ENCODE results near the gene KRT32. TPM values are rescaled to one million over a fixed set of nuclear protein-coding genes. Genes with fewer than 3 reads are reported as not detected.

KRT32 gene
- total RNA-seq, 1 experiment from 2014 or later = 1.5 TPM

GRCh38 chr17:41440531-41441033 is 26.6 kb downstream of the KRT32 start, which contains the start of gene KRT38:
KRT38 (minus strand) TSS chr17:41440983; CDS start chr17:41440921, 62 bp downstream.
- Histone ChIP-seq H2AFZ (ENCODE audit: low read length) (no peak within 1 kb of the TSS), H3K4me1 (ENCODE audit: insufficient read depth, low read length) (no peaks in the 10 kb centered on the region), H3K4me2 (ENCODE audit: low read length) (no peak within 1 kb of the TSS), H3K9ac (ENCODE audit: low read length) (no peak within 1 kb of the TSS), H3K36me3 (ENCODE audit: low read depth, low read length) (no peaks in the 10 kb centered on the region), H3K79me2 (ENCODE audit: low read length) (no peaks in the 10 kb centered on the region), H3K9me3 (ENCODE audit: low read length) (no peaks in the 10 kb centered on the region), H4K20me1 (ENCODE audit: low read length) (no peaks in the 10 kb centered on the region), H3K27me3 (ENCODE audit: low read length) (no peaks in the 10 kb centered on the region), H3K27ac (ENCODE audit: low read length) (no peak within 1 kb of the TSS), H3K4me3 (ENCODE audit: low read length) (no peak within 1 kb of the TSS), H3F3A (ENCODE audit: low read length, unreplicated experiment) (no peaks in the 10 kb centered on the region), H3K9me2 (replicated peaks; ENCODE audit: low read length) (no peaks in the 10 kb centered on the region)
- ATAC-seq (no peak), DNase-seq (no peak)
- intact Hi-C loops (cut with micrococcal nuclease) = no loop called here
- POLR2A ChIA-PET (ENCODE audit: unreplicated experiment) = no interaction called here
- CTCF ChIA-PET = no interaction called here
- no peak for TF ChIP-seq EZH2 (IDR thresholded peaks at IDR 0.05; ENCODE audit: low read length, unreplicated experiment)
- TF ChIP-seq EZH2phosphoT487 (IDR thresholded peaks at IDR 0.05; ENCODE audit: borderline replicate concordance, low read length) = no peak
- TF ChIP-seq CTCF (conservative IDR thresholded peaks at IDR 0.05; ENCODE audit: low read depth, low read length) = no peak
- BruUV-seq (replicated peaks) = no TSS peak

DNA sequence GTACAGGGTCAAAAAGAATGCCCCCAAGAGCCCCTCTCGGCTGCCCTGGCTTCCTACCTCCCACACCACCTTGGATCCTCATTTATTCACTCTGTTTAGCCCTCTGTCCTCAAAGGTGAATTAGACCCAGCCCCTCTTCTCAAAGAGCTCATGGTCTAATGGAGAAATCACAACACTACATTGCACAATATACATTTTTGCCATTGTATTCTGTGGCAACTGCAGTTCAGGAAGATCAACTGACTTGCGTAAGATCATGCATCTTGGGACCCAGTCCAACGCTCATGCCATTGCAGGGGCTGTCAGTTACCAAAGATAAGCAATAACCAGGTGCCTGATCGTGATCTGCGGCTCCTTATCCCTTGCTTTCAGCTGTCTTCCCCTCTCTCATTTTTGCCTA is 27.8 kb downstream of the KRT32 start:
- Histone ChIP-seq H3K9ac (ENCODE audit: low read length) (no peak overlapping the region), H4K20me1 (ENCODE audit: low read length) (no peaks in the 10 kb centered on the region), H3K9me2 (replicated peaks; ENCODE audit: low read length) (no peaks in the 10 kb centered on the region), H2AFZ (ENCODE audit: low read length) (no peak overlapping the region), H3K79me2 (ENCODE audit: low read length) (no peaks in the 10 kb centered on the region), H3K4me3 (ENCODE audit: low read length) (no peak overlapping the region), H3K27me3 (ENCODE audit: low read length) (no peaks in the 10 kb centered on the region), H3K4me2 (ENCODE audit: low read length) (no peak overlapping the region), H3F3A (ENCODE audit: low read length, unreplicated experiment) (no peaks in the 10 kb centered on the region), H3K27ac (ENCODE audit: low read length) (no peak overlapping the region), H3K9me3 (ENCODE audit: low read length) (no peaks in the 10 kb centered on the region), H3K36me3 (ENCODE audit: low read depth, low read length) (no peaks in the 10 kb centered on the region), H3K4me1 (ENCODE audit: insufficient read depth, low read length) (no peaks in the 10 kb centered on the region)
- DNase-seq (no peak), ATAC-seq (no peak)
- intact Hi-C loops (cut with micrococcal nuclease) = no loop called here
- TF ChIP-seq CTCF (conservative IDR thresholded peaks at IDR 0.05; ENCODE audit: low read depth, low read length) = no peak
- no peak for TF ChIP-seq EZH2 (IDR thresholded peaks at IDR 0.05; ENCODE audit: low read length, unreplicated experiment)
- TF ChIP-seq EZH2phosphoT487 (IDR thresholded peaks at IDR 0.05; ENCODE audit: borderline replicate concordance, low read length) = no peak
- POLR2A ChIA-PET (ENCODE audit: unreplicated experiment) = no interaction called here
- BruUV-seq (replicated peaks) = no TSS peak
- CTCF ChIA-PET = no interaction called here

GRCh38 chr17:41437769-41438168 is 29.4 kb downstream of the KRT32 start:
- no peaks in the 10 kb centered on the region for H3K36me3 ChIP-seq (ENCODE audit: low read depth, low read length)
- no peaks in the 10 kb centered on the region for H4K20me1 ChIP-seq (ENCODE audit: low read length)
- no peak overlapping the region for H3K27ac ChIP-seq (ENCODE audit: low read length)
- no peak overlapping the region for H3K4me2 ChIP-seq (ENCODE audit: low read length)
- no peak for TF ChIP-seq EZH2 (IDR thresholded peaks at IDR 0.05; ENCODE audit: low read length, unreplicated experiment)
- TF ChIP-seq CTCF (conservative IDR thresholded peaks at IDR 0.05; ENCODE audit: low read depth, low read length) = no peak
- no peak for TF ChIP-seq EZH2phosphoT487 (IDR thresholded peaks at IDR 0.05; ENCODE audit: borderline replicate concordance, low read length)
- H3K79me2 ChIP-seq (ENCODE audit: low read length) = no peaks in the 10 kb centered on the region
- ATAC-seq (no peak), DNase-seq (no peak)
- no peaks in the 10 kb centered on the region for H3K27me3 ChIP-seq (ENCODE audit: low read length)
- H3K4me3 ChIP-seq (ENCODE audit: low read length) = no peak overlapping the region
- H3K9me3 ChIP-seq (ENCODE audit: low read length) = no peaks in the 10 kb centered on the region
- POLR2A ChIA-PET (ENCODE audit: unreplicated experiment) = no interaction called here
- no peak overlapping the region for H2AFZ ChIP-seq (ENCODE audit: low read length)
- CTCF ChIA-PET = no interaction called here
- H3K4me1 ChIP-seq (ENCODE audit: insufficient read depth, low read length) = no peaks in the 10 kb centered on the region
- no peaks in the 10 kb centered on the region for H3F3A ChIP-seq (ENCODE audit: low read length, unreplicated experiment)
- no peaks in the 10 kb centered on the region for H3K9me2 ChIP-seq (replicated peaks; ENCODE audit: low read length)
- no peak overlapping the region for H3K9ac ChIP-seq (ENCODE audit: low read length)
- BruUV-seq (replicated peaks) = no TSS peak
- intact Hi-C loops (cut with micrococcal nuclease) = no loop called here
